NCI-H2029 treated with DMSO at 0.1 percent for 48 hours (cell line): ENCODE data around the gene PLEKHA6.
"Not testable (repeated sequence)": the region's sequence is repeated elsewhere in the genome, so short reads cannot be mapped to it uniquely, and the experiment has no call there.

ENCODE experiments used
- DNase-seq: peaks from one replicate; lab custom pipeline; 2025; lab: John Stamatoyannopoulos, UW

The PLEKHA6 gene

DNA sequence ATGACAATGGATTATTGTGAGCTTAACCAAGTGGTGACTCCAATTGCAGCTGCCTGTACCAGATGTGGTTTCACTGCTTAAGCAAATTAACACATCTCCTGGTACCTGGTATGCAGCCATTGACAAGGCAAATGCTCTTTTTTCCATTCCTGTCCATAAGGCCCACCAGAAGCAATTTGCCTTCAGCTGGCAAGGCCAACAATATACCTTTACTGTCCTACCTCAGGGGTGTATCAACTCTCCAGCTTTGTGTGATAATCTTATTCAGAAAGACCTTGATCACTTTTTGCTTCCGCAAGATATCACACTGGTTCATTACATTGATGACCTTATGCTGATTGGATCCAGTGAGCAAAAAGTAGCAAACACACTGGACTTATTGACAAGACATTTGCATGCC lies 122.2 kb downstream of the PLEKHA6 start:
- not testable (repeated sequence) for DNase-seq

DNA sequence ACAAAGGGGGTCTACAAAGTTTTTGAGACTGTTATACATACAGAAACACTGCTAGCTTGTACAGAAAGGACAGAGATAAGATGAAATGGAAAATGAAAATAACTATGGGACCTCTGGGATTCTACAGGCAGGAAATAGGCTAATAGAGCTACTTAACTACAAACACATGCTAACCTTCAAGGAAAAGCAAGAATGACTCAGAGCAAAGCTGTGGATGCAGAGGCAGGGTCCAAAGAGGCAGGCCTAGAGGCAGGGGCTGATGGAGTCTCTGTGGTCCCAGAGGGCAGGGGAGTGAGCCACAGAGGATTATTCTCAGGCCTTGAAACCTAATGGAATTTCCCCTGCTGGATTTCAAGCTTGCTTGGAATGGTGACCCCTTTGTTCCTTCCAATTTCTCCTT lies 127.2 kb downstream of the PLEKHA6 start:
- DNase-seq: no peak

DNA sequence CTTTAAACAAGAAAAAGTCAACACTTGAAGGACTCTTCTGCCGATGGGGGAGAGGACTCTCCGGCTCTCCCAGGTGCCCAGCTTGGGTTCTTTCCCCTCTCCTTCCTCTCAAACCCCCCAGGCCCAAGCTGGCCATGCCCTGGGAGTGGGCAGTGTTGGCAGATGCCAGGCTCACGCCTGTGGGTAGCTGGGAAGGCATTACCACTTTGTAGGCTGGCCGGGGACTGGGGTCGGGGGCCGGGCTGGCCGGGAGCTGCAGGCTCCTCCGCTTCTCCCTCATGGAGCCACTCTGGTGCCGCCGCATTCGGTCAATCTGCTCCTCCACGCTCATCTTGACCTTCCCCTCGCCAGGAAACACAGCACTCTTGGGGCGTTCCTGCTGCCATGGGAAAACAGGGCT lies 129.5 kb downstream of the PLEKHA6 start:
- DNase-seq: no peak

DNA sequence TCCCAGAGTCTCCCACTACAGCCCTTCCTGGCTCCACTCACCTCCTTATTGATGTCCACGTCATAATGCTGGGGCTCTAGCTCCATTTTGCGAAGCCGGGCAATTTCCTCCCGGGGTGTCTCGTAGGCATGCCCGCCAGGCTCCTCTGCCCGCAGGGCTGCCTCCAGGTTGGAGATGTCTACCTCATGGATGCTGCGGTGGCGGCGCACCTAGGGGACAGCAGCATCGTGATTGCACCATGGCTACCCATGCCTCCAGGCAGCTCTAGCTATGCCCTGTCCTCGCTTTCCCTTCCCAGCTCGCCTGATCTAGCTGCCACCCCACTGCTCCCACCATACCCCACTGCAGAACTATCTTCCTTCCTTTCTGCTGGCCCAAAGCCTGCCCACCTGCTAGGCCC lies 130.8 kb downstream of the PLEKHA6 start:
- no peak for DNase-seq

DNA sequence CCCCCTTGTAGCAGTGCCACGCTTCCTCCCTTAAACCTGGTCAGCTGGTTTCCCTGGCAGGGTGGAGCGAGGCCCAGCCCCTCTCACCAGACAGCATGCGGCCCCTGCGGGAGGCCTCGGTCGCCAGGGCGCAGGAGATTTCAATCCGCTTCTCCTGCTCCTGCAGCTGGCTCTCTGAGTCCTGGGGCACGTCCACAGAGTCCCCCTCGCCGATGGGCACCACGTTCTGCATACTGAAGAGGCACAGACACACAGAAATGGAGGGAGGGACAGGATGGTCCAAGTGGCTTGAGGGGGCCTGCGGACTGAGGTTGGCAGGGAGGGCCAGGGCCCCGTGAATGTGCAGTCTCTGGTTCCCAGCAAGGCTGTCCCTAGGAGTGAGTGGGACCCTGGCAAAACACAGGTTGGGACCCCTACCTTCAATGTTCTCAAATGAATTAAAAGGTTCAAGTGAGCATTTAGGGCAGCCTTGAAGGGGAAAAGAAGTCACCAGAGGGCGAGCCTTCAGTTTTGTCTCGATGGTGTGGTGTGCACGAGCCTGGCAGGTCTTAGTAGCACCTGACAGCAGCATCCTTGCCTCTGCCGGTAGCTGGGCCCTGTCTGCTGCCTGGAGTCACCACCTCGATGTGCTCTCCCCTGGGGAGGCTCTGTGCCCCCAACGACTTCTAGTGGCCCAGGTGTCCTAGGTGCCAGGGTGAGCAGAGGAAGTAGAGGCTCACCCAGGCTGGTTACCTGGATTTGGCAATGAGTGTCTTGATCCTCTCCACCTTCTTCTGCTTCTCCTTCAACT lies 131.5 kb downstream of the PLEKHA6 start:
- DNase-seq: no peak

DNA sequence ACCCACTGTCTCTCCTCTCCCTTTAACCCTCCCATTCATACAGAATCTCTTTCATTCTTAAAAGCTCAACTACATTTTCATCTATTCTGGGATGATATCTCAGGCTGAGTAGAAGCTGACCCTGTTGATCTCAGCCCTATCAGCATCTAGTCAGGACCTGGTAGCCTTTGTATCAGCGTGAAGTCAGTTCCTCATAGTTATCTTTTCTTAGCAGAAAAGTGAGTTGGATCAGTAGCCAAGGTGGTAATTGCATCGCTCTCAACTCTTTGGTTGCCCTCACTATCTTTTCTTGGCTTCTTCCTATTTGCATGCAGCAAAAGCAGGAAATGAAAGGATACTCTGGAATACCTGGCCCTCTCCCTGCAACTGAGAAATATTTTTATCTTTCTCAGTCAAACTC lies 132.4 kb downstream of the PLEKHA6 start:
- no peak for DNase-seq

DNA sequence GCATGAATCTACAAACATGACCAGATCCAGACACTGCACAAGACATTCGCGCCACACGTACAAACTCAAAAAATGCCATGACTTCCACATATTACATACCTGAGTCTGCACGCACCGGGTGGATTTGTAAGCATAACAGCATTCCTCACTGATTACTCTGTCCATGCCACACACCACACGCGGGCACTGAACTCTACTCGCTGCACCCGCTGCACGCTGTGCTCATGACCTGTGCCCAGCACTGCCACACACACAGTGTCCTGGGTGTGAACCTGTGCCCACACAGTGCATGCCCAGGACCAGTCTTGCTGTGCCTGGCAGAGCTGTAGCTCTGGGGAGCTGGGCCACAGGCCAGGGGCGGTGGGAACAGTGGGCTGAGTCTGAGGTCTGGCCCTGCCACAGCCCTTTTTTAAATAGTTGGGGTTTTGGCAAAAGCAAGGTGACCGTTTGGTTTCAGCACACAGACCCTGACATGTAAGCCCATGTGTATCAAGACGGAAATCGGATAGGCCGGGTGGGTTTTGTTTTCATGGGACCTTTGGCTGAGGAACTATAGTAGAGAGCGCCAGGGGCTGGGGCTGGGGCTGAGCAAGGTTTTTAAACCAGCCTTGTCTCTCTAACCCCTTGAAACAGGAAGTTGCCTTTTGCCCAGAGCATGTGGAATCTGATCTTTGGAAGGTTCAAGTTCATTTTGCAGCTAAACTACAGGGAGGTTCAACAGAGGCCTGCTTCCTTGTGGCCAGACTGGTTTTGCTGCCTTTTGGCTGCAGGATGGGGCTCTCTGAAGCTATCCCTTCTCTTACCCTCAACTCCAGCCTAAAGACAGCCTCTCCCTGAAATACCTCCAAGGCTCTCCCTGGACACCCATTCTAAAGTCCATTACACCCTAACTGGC lies 133.6 kb downstream of the PLEKHA6 start:
- no peak for DNase-seq

DNA sequence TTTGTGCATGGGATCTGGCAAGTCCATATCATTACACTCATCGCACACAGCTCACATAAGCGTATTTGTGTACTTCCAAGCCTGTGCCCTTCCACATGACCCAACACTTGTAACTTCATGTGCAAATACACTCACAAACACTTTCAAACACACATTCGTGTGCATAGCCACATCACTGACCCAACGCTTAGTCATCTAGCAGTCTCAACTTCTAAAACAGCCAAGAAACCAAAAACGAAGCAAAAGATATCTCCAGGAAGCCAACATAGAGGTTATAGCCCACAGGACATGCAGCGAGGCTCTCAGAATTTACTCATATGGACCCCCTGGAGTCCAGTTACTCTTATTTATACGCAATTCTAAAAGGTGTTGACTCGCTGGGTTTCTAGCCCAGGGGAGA lies 135.1 kb downstream of the PLEKHA6 start:
- DNase-seq: no peak

DNA sequence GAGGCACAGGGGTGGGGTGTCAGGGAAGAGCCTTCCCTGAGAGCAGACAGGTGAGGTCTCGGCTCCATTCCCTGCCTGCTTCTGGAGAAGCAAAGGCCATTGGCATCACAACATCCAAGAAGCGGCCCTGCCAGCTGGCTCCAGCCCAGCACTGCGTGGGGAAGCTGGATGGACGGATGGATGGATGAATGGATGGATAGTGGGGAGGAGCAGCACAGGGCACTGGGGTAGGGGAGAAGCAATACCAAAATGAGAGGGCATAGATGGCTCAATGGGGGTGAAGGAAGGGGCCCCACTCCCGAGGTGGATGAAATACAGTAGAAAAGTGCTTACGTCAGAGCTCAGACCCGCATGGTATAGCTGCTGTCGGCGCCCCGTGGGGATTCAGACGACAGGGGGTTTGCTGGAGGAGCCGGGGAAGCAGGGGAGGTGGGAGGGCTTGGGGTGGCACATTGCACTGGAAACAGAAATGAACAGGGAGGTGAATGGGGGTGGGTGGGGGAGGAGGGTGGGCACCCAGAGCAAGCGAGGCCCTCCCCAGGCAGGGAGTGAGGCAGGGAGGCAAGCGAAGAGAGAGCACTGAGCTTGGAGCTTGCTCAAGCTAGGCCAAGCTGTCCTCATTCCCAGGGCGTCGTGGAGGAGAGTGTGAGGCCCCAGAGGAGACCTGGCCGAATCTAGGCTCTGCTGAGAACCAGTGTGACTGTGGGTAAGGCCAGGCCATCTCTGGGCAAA lies 136.4 kb downstream of the PLEKHA6 start:
- DNase-seq: no peak

DNA sequence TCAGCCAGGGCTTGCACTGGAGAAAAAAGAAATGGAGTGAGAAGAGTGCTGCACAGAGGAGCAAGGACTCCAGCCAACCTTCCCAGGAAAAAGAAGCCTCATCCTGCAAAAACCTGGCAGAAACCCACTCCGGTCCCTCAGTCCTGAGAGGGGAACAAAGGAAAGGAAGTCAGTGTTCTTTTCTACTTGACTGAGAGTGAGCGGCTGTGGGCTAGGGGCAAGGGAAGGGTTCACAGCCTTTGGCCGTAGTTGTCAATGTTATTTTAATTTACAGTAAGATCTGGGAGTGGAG lies 137.0 kb downstream of the PLEKHA6 start:
- no peak for DNase-seq

DNA sequence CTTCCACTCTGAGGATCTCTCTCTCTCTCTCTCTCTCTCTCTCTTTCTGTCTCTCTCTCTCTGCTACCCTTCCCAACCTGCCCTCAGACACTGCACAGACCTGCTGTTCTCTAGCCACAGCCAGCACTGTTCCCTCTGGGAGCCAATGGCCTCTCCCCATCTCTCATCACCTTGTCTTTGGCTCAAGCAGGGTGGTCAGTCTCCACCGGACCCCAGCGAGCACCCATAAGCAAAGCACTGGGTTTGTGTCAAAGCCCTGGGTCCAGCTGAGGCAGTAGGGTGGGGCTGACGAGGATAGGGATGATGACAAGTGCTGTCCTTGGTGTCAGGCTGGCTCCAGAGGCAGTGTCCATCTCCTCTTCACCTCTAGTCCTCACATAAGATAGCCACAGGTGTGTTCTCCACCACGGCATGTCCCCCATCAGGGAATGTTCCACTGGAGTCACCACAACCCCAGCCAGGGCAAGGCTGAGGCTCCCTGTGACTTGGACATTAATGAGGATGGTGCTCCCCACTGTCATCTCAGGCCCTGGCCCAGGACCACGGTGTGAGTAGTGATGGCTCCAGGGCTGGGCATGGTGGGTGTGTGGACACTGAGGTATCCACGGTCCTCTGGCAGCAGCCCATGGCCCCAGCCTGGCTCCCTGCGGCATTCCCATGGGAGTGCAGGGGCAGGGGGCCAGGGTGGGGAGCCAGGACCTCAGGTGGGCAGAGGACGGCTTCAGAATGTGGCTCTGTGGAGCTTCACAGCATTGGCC lies 137.5 kb downstream of the PLEKHA6 start:
- DNase-seq: no peak

DNA sequence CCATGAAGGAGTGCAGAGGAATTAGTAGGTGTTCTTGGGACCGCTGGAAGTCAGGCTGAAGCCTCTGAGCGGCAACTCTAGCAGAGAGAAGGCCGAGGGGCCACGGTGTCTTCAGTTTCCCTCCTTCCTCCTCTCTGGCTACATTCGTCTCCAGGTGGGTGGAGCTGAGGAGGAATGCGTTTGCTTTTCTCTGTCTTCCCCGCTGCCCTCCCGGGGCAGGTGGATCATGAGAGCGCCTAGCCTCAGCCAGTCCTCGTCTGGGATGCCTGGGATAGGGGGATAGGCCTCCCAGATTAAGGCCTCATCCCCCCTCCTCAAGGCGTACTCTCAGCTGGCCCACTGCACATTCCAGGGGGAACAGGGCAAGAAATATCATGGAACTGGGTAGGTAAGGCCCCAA lies 138.5 kb downstream of the PLEKHA6 start:
- DNase-seq: no peak

DNA sequence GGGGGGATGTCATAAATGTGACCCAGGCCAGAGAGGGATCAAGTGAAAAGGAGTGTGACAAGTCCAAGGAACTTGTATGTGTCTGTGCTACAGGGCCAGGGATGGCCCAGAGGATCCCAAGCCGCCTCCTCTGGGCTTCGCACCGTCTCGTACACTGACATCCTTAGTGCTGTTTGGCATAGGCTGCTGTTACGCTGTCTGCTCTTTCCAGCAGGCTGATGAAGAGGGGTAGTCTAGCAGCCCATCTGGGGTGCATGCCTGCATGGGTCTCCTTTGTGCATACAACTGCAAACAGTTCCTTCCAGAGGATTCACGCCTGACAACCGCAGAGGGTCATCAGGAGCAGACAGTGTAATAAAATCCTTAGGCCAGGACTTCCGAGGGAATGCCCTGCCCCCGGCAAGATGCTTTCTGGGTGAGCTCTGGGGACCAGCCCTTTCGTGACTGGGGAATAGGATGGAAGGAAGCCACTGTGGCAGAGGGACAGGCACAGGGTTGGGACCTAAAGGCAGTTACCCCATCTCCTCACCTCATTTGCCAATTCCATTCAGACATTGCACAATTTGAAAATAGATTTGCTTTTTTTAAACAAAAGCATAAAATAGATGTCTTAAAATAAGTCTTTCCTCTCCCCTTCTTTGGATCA lies 139.6 kb downstream of the PLEKHA6 start:
- DNase-seq: no peak

DNA sequence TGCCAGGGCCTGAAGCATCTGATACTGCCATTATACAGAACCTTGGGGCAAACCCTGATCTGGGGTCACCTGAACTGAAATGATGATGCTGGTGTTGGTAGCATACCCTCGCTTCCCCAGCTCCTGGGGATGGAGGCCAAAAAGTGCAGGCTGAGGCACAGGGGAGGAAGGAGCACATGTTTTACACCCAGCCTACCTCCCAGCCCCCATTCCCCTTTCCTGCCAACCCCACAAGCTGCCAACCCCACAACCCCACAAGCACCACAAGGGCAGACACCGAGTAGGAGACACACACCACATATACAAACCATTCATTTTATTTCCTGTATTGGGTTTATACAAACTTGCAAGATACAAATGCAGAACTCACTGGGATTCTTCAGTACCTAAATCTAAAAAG lies 141.2 kb downstream of the PLEKHA6 start:
- no peak for DNase-seq

DNA sequence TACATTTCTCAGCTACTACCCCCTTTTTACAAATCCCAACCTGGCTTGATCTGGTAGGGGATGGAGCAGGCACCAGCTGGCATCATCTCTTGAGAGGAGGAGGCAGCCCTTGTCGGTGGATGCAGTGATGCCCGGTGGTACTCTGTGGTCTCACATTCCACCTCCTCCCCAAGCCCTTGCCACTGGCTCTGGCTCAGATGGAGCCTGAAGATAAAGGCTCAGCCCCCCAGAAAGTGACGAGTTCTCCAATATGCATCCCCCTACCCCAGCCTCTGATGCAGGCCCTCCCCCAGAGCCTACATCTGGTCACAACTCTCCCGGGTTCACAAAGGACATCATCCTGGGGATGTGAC lies 142.1 kb downstream of the PLEKHA6 start:
- DNase-seq: no peak

DNA sequence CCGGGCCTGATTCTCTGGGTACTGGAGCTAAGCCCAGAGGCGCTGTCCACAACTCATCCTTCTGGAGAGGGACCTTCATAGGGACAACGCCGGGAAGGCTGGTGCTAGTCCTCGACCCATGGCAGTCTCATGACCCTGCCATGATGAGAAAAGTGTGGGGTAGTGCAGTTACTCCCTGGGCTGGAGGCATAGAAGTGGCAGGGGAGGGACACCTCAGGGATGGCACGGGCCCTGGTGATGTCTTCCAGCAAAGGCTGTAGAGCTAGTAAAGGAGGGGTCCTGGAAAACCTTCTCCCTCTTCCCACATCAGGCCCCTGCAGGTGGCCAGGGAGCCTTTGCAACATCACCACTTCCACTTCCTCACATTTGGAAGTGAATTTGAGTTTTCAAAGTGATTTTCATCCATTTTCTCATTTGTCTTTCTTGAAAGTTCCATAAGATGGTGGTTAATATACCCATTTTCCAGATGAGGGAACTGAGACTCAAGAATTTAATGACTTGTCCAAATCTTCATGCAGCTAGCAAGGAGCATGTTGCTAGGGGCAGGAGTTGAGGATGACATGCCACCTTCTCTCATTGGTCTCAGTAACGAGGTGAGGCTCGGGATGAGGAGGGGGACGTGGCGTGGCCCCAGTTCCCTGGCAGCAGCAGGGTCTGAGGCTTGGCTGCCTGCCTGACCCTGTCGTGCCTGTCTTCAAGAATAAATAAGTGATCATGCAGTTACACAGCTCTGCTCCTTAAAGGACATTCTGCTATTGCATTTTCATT lies 142.7 kb downstream of the PLEKHA6 start:
- DNase-seq: no peak

DNA sequence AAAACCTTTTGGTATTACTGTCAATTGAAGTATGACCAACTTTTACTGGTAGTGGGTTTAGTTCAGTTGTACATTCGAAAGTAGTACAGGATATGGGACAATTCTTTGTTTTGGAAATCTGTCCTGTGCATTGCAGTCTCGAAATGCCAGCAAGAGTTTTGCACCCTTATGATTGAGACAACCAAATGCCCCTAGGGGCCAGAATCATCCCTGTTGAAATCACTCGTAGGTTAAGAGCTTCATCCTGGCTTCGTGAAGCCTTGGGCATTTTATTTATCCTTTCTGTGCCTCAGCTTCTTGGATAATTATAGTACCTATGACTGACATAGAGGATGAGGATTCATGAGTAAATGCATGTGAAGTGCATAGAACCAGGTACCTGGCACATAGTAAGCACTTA lies 143.5 kb downstream of the PLEKHA6 start:
- DNase-seq: no peak

DNA sequence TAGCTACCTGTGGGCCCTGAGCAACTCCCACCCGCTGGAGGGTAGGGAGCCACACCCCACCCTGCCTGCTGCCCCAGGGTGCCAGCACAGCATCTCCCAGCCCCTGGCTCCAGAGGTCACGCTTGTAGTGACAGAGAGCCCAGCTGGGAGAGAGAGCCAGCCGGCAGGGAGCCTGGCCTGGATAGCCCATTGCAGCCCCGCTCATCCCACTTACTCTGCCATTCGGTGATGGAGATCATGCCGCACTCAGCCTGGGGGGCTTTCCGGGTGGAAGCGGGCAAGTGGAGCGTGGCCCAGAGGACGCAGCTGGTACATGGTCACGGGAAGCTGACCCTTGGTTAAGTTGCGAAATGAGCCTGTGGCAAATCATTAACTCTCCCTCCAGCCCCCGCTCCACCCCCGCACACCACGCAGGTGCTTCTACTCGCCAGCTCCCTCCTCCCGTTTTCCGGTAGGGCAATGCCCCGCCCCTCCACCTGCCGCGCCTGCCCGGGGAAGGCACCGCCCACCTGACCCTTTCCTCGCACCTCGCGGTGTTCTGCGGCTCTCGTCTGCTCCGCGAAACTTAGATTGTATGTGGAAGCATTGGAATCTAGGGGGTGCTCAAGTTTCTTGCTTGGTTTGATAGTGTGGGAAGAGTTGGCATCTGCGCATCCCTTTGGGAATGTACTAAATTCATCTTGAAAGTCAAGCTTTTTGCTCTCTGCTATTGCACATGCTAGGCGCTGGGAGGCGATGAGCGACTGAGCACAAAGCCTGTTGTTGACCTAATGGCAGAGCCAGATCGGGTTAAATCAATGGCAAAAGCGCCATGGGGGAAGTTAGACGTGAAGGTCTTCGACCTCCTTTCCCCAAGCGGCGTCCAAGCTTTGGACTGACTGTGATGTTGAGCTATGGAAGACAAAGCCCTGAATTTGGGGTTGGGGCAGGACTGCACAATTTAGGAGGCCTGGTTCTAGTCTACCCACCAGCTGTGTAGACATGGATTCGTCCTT lies 145.8 kb downstream of the PLEKHA6 start, which contains the start of gene GOLT1A:
Gene GOLT1A, minus strand, starts transcription at position 321 of the 995 bp plus-strand sequence. Its CDS starts 82 bp downstream, at position 239.
- DNase-seq: peak; percentile 37

DNA sequence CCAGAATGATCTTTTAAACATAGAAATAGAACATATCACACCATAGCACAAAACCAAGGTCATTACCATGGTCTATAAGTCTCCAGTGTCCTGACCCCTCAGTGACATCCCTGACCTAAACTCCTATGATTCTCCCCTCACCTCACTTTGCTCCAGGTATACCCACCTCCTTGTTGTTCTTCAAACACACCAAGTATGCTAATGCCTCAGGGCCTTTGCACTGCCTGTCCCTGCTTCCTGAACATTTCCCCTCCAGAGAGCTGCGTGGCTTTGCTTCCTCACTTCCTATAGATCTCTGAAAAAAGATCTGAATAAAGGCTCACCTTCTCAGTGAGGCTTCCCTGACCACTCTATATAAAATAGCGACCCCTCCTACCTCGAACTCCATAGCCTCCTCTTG lies 147.0 kb downstream of the PLEKHA6 start:
- no peak for DNase-seq

DNA sequence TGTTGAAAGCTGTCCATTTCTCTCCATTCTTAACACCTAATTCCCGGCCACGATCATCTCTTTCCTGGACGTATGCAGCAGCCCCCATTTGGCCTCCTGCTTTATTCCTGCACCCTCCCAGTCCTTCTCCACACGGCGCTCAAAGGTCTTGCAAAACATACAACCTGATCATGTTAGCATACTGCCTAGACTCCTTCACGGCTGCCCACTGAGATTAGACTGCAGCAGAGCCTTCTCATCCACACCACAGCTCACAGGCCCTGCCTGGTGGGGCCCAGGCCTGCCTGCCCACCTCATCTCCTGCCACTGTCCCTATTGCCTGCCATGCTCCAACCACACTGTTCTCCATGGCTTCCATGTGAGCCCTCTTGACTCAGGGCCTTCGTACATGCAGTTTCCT lies 148.7 kb downstream of the PLEKHA6 start:
- no peak for DNase-seq
